HG02759 (cell line): ENCODE results near the gene NSFL1C.
A peak's percentile ranks its signal among the peaks of the same experiment; 100 is the strongest.

Experiments
- ATAC-seq: cut with Tn5 transposase; IDR thresholded peaks from one replicate; pipeline ENCODE4 v1.9.1; 2021; ENCODE audit warnings: mild to moderate bottlenecking, moderate library complexity; ENCODE audit not compliant: unreplicated experiment

Gene NSFL1C

DNA sequence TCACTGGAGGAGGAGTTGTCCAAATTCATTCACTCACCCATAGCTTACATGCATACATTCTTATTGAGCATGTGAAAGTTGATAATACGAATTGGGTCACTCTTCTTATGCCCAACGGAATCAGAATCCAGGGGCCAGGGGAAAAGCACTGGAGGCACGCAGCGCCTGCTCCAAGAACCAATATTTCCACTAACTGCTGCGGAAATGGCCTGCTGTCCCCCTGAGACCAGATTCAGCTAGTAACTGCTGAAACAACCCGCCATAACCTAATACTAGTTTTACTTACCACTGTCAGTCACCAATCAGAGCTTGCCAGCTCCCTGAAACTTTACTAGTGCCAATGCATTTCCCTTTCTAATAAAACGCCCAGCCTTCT, 73.2 kb downstream of the NSFL1C start:
- no peak for ATAC-seq

DNA sequence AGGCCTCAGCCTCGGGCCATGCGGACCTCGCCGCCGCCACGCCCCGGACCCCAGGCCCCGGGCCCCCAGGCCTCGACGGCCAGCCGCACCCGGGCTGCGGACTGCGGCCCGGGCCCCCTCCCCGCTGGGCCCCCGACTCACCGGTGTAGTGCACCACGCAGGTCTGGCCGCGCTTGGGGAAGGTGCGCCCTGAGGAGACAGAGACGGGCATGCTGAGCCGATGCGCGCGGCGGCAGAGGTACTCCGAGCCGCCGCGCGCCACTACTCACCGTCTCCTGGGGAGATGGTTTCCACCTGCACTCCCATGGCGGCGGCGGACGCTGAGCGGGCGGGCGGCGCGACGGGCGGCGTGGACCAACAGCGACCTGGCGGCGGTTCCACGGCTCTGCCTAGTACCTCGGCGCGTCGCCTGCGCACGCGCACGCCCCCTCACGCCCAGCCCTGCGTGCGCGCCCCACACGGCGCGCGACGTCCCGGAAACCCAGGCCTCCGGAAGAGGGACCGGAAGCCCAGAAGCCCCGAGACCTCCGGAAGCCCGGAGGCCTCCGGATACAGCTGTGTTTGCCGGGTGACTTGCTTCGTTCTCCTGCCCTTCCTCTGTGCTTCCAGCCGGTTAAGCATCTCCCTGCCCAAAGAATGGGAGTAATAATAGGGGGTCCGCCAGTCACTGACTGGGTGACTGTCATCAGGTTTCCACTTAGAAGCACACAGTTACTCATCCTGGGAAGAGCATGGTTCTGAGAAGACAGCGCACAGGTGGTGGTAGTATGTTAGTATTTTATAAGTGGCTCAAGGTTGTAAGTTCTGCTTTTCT, 73.7 kb downstream of the NSFL1C start, which contains the start of gene FKBP1A:
Gene FKBP1A (minus strand): TSS at position 362 of the 814 bp plus-strand sequence. CDS start 56 bp downstream, at position 306.
- peak; percentile 95 for ATAC-seq

DNA sequence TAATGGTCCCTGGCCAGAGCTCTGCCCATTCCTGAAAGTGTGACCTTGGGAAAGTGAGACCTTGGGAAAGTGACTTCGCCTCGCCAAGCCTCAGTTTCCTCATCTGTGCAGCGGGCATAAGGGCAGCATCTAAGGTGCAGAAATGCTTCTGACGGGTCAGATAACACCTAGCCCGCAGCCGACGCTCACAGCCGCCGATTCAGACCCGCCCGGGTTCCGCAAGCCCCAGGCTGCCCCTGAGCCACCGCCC, 74.3 kb downstream of the NSFL1C start:
- peak; percentile 25 for ATAC-seq
